GM21423 (cell line): ENCODE results near the gene RNU6-9.
"Not testable (repeated sequence)": the region's sequence is repeated elsewhere in the genome, so short reads cannot be mapped to it uniquely, and the experiment has no call there.

ENCODE experiments used
- ATAC-seq: cut with Tn5 transposase; IDR thresholded peaks from one replicate; pipeline ENCODE4 v1.9.1; 2021; ENCODE audit warnings: mild to moderate bottlenecking, moderate library complexity; ENCODE audit not compliant: unreplicated experiment

The RNU6-9 gene

DNA sequence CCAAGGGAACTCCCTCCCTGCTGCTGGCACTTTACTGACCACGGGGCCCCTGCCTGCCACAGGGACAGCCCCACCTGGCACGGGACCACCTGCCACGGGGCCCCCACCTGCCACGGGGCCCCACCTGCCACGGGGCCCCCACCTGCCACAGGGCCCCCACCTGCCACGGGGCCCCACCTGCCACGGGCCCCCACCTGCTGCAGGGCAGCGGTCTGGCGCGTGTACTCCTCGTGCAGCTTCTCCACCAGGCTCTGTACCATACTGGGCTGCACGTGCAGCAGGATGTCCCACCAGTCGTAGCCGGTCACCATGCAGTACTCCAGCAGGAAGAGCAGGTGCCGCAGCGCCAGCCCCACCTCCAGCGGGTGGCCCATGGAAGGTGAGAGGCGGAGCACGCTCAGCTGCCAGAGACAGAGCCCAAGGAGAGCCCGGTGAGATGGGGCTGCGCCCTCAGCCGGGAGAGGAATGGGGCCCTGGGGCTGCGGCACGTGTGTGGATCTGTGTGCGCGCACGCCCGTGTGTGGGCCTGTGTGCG lies 16.4 kb upstream of the RNU6-9 start:
- ATAC-seq: no peak

DNA sequence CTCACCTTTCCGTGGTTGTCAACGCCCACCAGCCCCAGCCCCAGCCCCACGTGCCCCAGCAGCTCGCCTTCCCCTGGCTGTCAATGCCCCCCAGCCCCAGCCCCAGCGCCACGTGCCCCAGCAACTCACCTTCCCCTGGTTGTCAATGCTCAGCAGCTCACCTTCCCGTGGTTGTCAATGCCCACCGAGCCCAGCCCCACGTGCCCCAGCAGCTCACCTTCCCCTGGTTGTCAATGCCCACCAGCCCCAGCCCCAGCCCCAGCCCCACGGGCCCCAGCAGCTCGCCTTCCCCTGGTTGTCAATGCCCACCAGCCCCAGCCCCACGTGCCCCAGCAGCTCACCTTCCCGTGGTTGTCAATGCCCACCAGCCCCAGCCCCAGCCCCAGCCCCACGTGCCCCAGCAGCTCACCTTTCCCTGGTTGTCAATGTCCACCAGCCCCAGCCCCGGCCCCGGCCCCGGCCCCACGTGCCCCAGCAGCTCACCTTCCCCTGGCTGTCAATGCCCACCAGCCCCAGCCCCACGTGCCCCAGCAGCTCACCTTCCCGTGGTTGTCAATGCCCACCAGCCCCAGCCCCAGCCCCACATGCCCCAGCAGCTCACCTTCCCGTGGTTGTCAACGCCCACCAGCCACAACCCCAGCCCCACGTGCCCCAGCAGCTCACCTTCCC lies 15.2 kb upstream of the RNU6-9 start:
- ATAC-seq: not testable (repeated sequence)

GRCh38 chr19:878751-879561 lies 14.3 kb upstream of the RNU6-9 start:
- not testable (repeated sequence) for ATAC-seq

DNA sequence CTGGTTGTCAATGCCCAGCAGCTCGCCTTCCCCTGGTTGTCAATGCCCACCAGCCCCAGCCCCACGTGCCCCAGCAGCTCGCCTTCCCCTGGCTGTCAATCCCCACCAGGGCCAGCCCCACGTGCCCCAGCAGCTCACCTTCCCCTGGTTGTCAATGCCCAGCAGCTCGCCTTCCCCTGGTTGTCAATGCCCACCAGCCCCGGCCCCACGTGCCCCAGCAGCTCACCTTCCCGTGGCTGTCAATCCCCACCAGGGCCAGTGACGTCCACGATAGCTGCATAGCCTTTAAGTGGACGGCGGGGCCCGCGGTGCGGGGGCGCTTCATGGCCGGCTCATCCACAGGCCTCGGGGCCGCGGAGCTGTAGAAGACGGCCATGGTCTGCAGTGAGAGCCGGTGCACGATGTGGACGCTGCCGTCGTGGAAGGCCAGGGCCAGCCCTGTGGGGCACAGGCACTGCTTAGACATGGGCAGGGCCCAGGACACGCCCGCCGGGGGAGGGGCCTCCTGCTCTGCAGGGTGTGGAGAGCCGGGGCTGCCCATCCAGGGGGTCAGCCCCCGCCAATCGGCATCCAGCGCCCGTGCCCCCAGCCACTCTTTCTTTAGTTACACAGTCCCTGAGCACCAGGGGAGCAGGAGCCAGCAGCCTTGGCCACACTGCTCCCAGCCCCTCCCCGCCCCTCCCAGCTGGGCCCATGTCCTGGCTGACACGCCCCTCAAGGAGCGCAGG lies 13.4 kb upstream of the RNU6-9 start:
- ATAC-seq: no peak

- no peak for ATAC-seq
Observed at GRCh38 chr19:881385-882071, 11.8 kb upstream of the RNU6-9 start.

GRCh38 chr19:882871-883497 lies 10.3 kb upstream of the RNU6-9 start:
- no peak for ATAC-seq

- ATAC-seq: no peak
Observed at GRCh38 chr19:883661-884211, 9.5 kb upstream of the RNU6-9 start.

GRCh38 chr19:884420-885211 lies 8.7 kb upstream of the RNU6-9 start:
- ATAC-seq: no peak

DNA sequence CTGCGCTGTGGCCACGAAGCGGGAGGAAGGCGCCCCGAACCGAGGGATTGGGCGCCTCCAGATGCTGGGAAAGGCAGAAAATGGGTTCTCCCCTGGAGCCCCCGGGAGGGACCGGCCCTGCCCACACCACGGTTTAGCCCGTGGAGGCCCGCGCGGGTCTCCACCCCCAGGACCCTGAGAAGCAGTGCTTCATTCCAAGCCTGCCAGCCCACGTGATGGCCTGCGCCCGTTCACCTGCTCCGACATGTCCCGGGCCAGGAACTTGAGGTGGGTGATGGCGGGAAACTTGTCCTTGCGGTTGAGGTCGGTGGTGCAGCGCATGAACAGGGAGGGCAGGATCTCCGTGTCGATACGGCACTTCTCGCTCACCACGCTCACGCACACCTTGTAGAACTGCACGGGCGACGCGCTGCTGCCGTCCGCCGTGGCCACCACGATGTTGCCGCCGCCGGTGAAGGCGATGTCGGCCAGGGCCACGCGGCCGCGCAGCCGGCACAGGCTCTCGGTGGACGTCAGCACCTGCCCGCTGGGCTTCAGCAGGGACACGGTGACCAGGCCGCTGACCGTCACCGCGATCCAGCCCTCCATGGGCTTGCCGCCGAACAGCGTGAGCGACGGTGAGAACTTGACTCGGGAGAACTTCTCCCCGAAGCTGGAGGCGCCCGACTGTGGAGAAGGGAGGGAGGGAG lies 7.6 kb upstream of the RNU6-9 start:
- ATAC-seq: no peak

GRCh38 chr19:887072-887471 lies 6.2 kb upstream of the RNU6-9 start:
- no peak for ATAC-seq

GRCh38 chr19:887599-887998 lies 5.7 kb upstream of the RNU6-9 start:
- no peak for ATAC-seq

DNA sequence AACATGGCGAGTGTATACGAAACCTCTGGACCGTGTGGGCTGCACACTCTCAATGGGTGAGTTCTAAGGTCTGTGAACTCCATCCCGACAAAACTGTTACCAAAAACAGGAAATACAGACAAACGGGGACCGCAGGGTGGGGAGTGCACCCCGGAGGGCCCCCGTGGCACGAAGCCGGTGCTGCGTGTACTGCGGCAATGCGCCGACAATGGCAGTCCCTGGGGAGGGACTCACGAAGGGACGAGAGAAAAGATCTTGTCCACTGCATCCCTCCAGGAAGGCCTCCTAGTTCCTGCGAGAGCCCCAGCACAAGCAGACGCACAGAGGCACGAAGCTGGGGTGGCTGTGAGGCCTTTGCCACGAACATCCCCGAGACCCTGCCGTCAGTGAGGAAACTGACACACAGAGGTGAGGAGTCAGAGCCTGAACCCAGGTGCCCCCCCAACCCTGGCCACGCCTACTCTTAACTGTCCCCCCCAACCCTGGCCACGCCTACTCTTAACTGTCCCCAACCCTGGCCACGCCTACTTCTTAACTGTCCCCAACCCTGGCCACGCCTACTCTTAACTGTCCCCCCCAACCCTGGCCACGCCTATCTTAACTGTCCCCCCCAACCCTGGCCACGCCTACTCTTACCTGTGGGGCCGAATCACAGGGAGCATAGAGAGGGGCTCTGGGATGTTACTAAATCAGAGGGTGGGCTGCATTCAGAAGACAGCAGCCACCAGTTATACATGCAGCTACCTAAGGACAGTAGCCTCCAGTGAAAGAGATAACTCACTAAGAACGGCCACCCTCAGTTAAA lies 4.5 kb upstream of the RNU6-9 start:
- ATAC-seq: no peak

DNA sequence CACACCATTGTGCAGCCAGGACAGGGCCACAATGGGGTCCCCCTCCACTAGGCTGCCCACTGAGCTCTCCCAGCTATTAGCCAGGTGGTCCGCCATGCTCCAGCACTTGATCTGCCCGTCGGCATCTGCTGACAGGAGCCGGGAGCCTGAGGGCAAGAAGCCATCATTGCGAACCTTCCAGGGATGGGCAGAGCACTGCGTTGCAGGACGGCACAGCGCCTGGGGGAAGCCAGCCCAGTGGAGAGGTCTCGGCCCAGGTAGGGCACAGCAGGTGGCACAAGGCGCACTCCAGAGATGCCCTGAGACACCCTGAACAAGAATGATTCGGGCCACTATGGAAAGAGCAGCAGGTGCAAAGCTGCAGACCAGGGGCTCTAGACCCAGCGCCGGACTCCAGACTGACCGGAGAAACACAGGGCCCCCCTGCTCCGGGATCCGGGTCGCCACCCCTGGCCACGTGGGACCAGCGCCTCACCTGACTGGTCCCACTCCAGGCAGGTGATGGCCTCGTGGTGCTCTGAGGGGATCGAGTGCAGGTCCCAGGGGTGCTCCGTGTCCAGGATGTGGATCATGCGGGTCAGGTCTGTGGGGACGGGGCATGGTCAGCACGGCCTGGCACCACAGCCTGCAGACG lies 3.5 kb upstream of the RNU6-9 start:
- no peak for ATAC-seq

DNA sequence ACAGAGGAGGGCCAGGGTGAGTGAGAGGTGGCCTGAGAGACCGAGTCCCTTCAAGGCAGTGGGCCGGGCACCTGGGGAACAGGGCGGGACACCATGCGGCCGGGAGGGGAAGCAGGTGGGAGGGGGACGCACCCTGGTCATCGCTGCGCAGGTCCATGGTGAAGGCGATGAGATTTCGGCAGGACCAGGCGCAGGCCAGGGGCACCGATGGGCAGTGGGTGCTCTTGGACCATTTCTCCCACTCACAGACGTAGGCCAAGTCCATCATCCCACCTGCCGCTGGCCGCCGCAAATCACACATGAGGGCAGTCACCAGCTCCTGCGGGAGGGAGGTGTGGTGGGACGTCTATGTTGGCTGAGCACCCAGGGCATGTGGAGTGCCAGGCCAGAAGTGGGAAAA lies 2.5 kb upstream of the RNU6-9 start:
- no peak for ATAC-seq

- ATAC-seq: not testable (repeated sequence)
Observed at GRCh38 chr19:891421-892200, 1.7 kb upstream of the RNU6-9 start.

DNA sequence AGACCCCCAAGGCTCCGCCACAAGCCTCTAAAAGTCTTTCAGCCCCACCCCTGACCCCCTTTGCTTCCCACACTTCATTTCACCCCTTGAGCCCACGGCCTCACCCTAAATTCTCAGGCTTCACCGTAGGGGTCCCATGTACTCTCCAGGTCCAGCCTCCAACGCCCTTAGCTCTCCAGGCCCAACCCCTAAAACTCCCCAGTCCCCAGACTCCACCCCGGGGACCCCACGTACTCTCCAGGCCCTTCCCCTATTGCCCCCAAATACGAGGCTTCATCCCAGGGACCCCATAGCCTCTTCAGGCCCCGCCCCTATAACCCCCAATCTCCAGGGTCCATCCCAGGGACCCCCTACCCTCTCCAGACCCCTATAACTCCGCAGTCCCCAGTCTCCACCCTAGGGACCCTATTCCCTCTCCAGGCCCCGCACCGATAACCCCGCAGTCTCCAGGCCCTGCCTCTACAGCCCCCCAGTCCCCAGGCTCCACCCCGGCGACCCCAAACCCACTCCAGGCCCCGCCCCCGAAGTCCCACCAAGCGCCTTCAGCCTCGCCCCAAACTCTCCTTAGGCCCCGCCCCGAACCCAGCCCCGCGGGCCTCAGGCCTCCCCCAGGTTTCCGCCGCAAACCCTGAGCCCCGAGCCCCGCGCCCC lies 916 bp upstream of the RNU6-9 start:
- ATAC-seq: no peak
